ENCODE data around the gene HDGFL2.

- no peak for TF ChIP-seq CTCF (IDR thresholded peaks at IDR 0.05; ENCODE audit: low read depth, low read length, poor library complexity, severe bottlenecking)
- TF ChIP-seq EZH2phosphoT487 (IDR thresholded peaks at IDR 0.05; ENCODE audit: borderline replicate concordance, low read length) = no peak
Measured at GRCh38 chr19:4505570-4506448, 33.7 kb downstream of the HDGFL2 start.

Data from DOHH2 (cell line).